SH-SY5Y (cell line): Measurements from ENCODE around the gene ILDR2.

ENCODE experiments used
- GATA2 ChIP-seq: IDR thresholded peaks from 2 replicates; pipeline ENCODE4 v1.6.1; 2011; ENCODE audit warnings: mild to moderate bottlenecking, low read depth, low read length
- GATA3 ChIP-seq: IDR thresholded peaks from 2 replicates; pipeline ENCODE4 v1.6.1; 2011; ENCODE audit warnings: low read depth, mild to moderate bottlenecking, low read length, moderate library complexity

DNA sequence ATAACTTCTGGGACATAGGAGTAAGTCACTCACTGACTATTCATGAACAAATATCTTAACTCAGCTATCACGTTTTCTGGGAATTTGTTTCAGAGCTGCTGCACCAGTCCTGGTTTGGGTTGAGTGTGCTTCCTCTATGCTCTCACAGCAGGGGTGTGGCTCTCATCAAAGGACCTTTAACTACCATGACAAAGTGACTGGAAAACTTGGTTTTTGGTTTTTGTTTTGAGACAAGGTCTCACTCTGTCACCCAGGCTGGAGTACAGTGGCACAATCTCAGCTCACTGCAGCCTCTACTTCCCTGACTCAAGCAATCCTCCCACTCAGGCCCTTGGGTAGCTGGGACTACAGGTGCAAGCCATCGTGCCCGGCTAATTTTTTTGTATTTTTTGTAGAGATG is 4.1 kb downstream of the ILDR2 start:
- no peak for TF ChIP-seq GATA2
- TF ChIP-seq GATA3 = no peak
